ENCODE measurements around the gene ACSF3. TPM values are rescaled to one million over a fixed set of nuclear protein-coding genes. Genes with fewer than 3 reads are reported as not detected.

ACSF3 gene
- total RNA-seq, 1 donor from 2014 or later = 14.5 TPM

GRCh38 chr16:89045881-89046280 lies 47.8 kb upstream of the ACSF3 start:
- Histone ChIP-seq H3K4me3 (no peak overlapping the region), H3K4me1 (peaks cover 6% of the 10 kb centered on the region), H3K27ac (no peak overlapping the region), H3K9me3 (ENCODE audit: low read depth) (no peaks in the 10 kb centered on the region), H4K20me1 (ENCODE audit: low read depth) (no peaks in the 10 kb centered on the region), H2AFZ (replicated peaks) (no peak overlapping the region), H3K9ac (no peak overlapping the region), H3K4me2 (no peak overlapping the region), H3F3A (ENCODE audit: low read depth) (no peaks in the 10 kb centered on the region), H3K36me3 (no peaks in the 10 kb centered on the region), H3K79me2 (ENCODE audit: low read depth) (no peaks in the 10 kb centered on the region), H3K27me3 (no peaks in the 10 kb centered on the region)
- no peak for DNase-seq (ENCODE audit: low spot score)
- Mint-ChIP-seq H3K27me3 (ENCODE audit: insufficient read depth, low read depth) (peaks cover 14% of the 10 kb centered on the region), H3K27ac (no peak overlapping the region), H3K4me1 (peaks cover 11% of the 10 kb centered on the region), H3K36me3 (no peaks in the 10 kb centered on the region), H3K9me3 (peaks cover 3% of the 10 kb centered on the region), H3K4me3 (peak overlapping the region; percentile 30)
- no peak for TF ChIP-seq EZH2 (IDR thresholded peaks at IDR 0.05)
- TF ChIP-seq CTCF (IDR thresholded peaks at IDR 0.05) = no peak
- no peak for TF ChIP-seq EZH2phosphoT487 (IDR thresholded peaks at IDR 0.05)

- no peak overlapping the region for H3K4me3 Mint-ChIP-seq
- H3K4me1 ChIP-seq = peaks cover 6% of the 10 kb centered on the region
- no peak overlapping the region for H3K4me2 ChIP-seq
- H3K27ac Mint-ChIP-seq = no peak overlapping the region
- H3K9ac ChIP-seq = no peak overlapping the region
- no peak for TF ChIP-seq EZH2 (IDR thresholded peaks at IDR 0.05)
- TF ChIP-seq CTCF (IDR thresholded peaks at IDR 0.05) = no peak
- no peak for DNase-seq (ENCODE audit: low spot score)
- no peaks in the 10 kb centered on the region for H3K79me2 ChIP-seq (ENCODE audit: low read depth)
- H4K20me1 ChIP-seq (ENCODE audit: low read depth) = no peaks in the 10 kb centered on the region
- no peaks in the 10 kb centered on the region for H3K36me3 Mint-ChIP-seq
- H3K4me1 Mint-ChIP-seq = peaks cover 11% of the 10 kb centered on the region
- peaks cover 3% of the 10 kb centered on the region for H3K9me3 Mint-ChIP-seq
- H3K27me3 Mint-ChIP-seq (ENCODE audit: insufficient read depth, low read depth) = peaks cover 12% of the 10 kb centered on the region
- no peaks in the 10 kb centered on the region for H3K9me3 ChIP-seq (ENCODE audit: low read depth)
- H3K27ac ChIP-seq = no peak overlapping the region
- no peaks in the 10 kb centered on the region for H3F3A ChIP-seq (ENCODE audit: low read depth)
- H3K36me3 ChIP-seq = no peaks in the 10 kb centered on the region
- H2AFZ ChIP-seq (replicated peaks) = no peak overlapping the region
- H3K27me3 ChIP-seq = no peaks in the 10 kb centered on the region
- H3K4me3 ChIP-seq = no peak overlapping the region
These were observed 47.2 kb upstream of the ACSF3 start for GRCh38 chr16:89046491-89046890.

DNA sequence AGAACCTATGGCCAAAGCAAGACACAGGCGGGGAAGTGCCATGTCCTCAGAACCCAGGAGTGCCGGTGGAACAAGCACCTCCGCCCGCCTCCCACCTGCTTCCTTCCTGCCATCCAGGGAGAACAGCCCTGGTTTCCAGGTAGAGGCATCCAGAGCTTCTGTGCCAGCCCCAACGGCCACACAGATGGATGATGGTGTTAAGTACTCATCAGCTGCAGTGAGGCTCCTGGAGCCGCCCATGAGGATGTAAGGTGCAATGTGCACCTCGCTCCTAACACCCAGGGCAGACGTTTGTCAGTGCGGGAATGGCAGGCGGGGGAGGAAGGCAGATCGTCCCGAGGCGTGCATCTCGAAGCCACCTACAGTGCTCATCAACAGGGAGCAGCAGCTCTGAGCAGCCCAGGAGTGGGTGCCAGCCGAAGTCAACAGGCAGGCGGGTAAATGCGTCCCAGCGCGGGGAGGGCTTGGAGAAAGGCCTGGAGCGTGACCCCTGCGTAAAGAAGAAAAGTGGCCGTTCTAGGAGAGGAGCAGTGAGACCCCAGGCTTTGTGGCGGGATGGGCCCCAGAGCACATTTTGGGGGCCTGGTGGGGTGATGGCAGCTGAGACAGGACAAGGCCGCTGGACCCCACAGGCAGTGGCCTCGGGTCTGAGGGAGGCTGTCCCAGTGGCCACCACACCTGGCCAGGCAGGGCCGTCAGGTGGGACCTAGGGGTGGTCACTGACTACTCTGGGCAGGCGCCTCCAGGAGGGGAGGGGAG lies 46.1 kb upstream of the ACSF3 start:
- Mint-ChIP-seq H3K27me3 (ENCODE audit: insufficient read depth, low read depth) (peaks cover 12% of the 10 kb centered on the region), H3K36me3 (no peaks in the 10 kb centered on the region), H3K9me3 (peaks cover 3% of the 10 kb centered on the region), H3K27ac (peak overlapping the region; percentile 60), H3K4me1 (peaks cover 11% of the 10 kb centered on the region), H3K4me3 (no peak overlapping the region)
- Histone ChIP-seq H3K27ac (no peak overlapping the region), H3K36me3 (no peaks in the 10 kb centered on the region), H3K9ac (no peak overlapping the region), H3F3A (ENCODE audit: low read depth) (no peaks in the 10 kb centered on the region), H4K20me1 (ENCODE audit: low read depth) (no peaks in the 10 kb centered on the region), H3K79me2 (ENCODE audit: low read depth) (no peaks in the 10 kb centered on the region), H3K4me1 (peaks cover 6% of the 10 kb centered on the region), H3K4me2 (no peak overlapping the region), H3K4me3 (no peak overlapping the region), H3K9me3 (ENCODE audit: low read depth) (no peaks in the 10 kb centered on the region), H2AFZ (replicated peaks) (no peak overlapping the region), H3K27me3 (no peaks in the 10 kb centered on the region)
- DNase-seq (ENCODE audit: low spot score) = no peak
- TF ChIP-seq EZH2 (IDR thresholded peaks at IDR 0.05) (no peak), CTCF (IDR thresholded peaks at IDR 0.05) (no peak)

Data from neural progenitor cell (in vitro differentiated cells).